ENCODE data around the gene GZMM.

- TF ChIP-seq GATA2 (IDR thresholded peaks at IDR 0.05; ENCODE audit: low read depth, low read length) (no peak), GATA3 (IDR thresholded peaks at IDR 0.05; ENCODE audit: low read depth, low read length) (no peak)
Measured at GRCh38 chr19:595326-596262, 51.7 kb downstream of the GZMM start.
